Fibroblast of villous mesenchyme (primary cell): ENCODE data around the gene RERE. TPM values are rescaled to one million over a fixed set of nuclear protein-coding genes. Genes with fewer than 3 reads are reported as not detected.
A peak's percentile ranks its signal among the peaks of the same experiment; 100 is the strongest.
"Not testable (repeated sequence)": the region's sequence is repeated elsewhere in the genome, so short reads cannot be mapped to it uniquely, and the experiment has no call there.

Source experiments
- DNase-seq: peaks from one replicate; pipeline ENCODE4 v3.0.0-alpha.2; 2010; ENCODE audit warnings: low read depth
- H3K4me3 ChIP-seq: 2 replicates; pipeline ENCODE4 v1.5.1; 2011; ENCODE audit warnings: low read depth, mild to moderate bottlenecking, low read length
- CTCF ChIP-seq: IDR thresholded peaks from 2 replicates; pipeline ENCODE4 v1.5.1; 2012; ENCODE audit warnings: low read depth, mild to moderate bottlenecking, low read length; ENCODE audit not compliant: insufficient read depth
- total RNA-seq: library from RNA; depleted of rRNA; stranded (reverse); fragments of >200 nt; gene quantifications from 2 replicates; pipeline ENCODE4 v1.2.3, GENCODE V29; 2012

RERE gene
- total RNA-seq, 1 donor, result 51.4 TPM

GRCh38 chr1:8625491-8625890, 191.9 kb downstream of the RERE start:
- H3K4me3 ChIP-seq, result no peak overlapping the region
- TF ChIP-seq CTCF, result no peak

GRCh38 chr1:8623651-8624192, 193.7 kb downstream of the RERE start:
- not testable (repeated sequence) for H3K4me3 ChIP-seq, DNase-seq

More at GRCh38 chr1:8625491-8625890, 191.9 kb downstream of the RERE start:
- DNase-seq, result no peak

- peak; percentile 79 for DNase-seq
- H3K4me3 ChIP-seq, result not testable (repeated sequence)
These were observed 195.6 kb downstream of the RERE start for GRCh38 chr1:8621785-8622348.

- DNase-seq, result not testable (repeated sequence)
These were observed 196.3 kb downstream of the RERE start for GRCh38 chr1:8621034-8621582.

GRCh38 chr1:8619917-8620502, 197.4 kb downstream of the RERE start:
- DNase-seq, H3K4me3 ChIP-seq: not testable (repeated sequence)

More at GRCh38 chr1:8621034-8621582, 196.3 kb downstream of the RERE start:
- not testable (repeated sequence) for H3K4me3 ChIP-seq

GRCh38 chr1:8619419-8619818, 198.0 kb downstream of the RERE start:
- not testable (repeated sequence) for DNase-seq, H3K4me3 ChIP-seq

- not testable (repeated sequence) for H3K4me3 ChIP-seq
- peak; percentile 83 for DNase-seq
- peak; percentile 33 for TF ChIP-seq CTCF
These were observed 200.6 kb downstream of the RERE start for GRCh38 chr1:8616791-8617190.

GRCh38 chr1:8611634-8612515, 205.6 kb downstream of the RERE start:
- not testable (repeated sequence) for DNase-seq

GRCh38 chr1:8607906-8608305, 209.5 kb downstream of the RERE start:
- H3K4me3 ChIP-seq, result no peak overlapping the region
- no peak for TF ChIP-seq CTCF
- no peak for DNase-seq

More at GRCh38 chr1:8611634-8612515, 205.6 kb downstream of the RERE start:
- not testable (repeated sequence) for H3K4me3 ChIP-seq
